Calu3 (cell line): ENCODE measurements around the gene TROAP. TPM values are rescaled to one million over a fixed set of nuclear protein-coding genes. Genes with fewer than 3 reads are reported as not detected.

Experiments used
- BruUV-seq: library from RNA; stranded (reverse); fragments of 400-500 nt; replicated peaks from 2 replicates; lab custom pipeline; 2021; lab: Mats Ljungman, UMichigan
- CTCF ChIA-PET: fragments of 300-600 bp; sonication (Branson Sonifier 250); formaldehyde crosslinking; loops from one replicate; lab custom pipeline; 2022; ENCODE audit warnings: antibody characterized with exemption; lab: Charles Lee
- DNase-seq: peaks from one replicate; pipeline ENCODE4 v3.0.0; 2022
- H3K27ac Mint-ChIP-seq: one replicate; pipeline ENCODE4 v1.8.0; 2022; ENCODE audit warnings: mixed read lengths; ENCODE audit not compliant: unreplicated experiment
- H3K27me3 Mint-ChIP-seq: one replicate; pipeline ENCODE4 v1.8.0; 2022; ENCODE audit warnings: mixed read lengths; ENCODE audit not compliant: unreplicated experiment
- H3K36me3 Mint-ChIP-seq: one replicate; pipeline ENCODE4 v1.8.0; 2022; ENCODE audit warnings: mild to moderate bottlenecking, moderate library complexity, mixed read lengths; ENCODE audit not compliant: insufficient read depth, unreplicated experiment
- H3K4me1 Mint-ChIP-seq: one replicate; pipeline ENCODE4 v1.8.0; 2022; ENCODE audit warnings: mild to moderate bottlenecking, low read depth, mixed read lengths; ENCODE audit not compliant: unreplicated experiment
- H3K4me3 Mint-ChIP-seq: one replicate; pipeline ENCODE4 v1.8.0; 2022; ENCODE audit warnings: mild to moderate bottlenecking, low read depth, moderate library complexity, mixed read lengths; ENCODE audit not compliant: unreplicated experiment
- H3K9me3 Mint-ChIP-seq: one replicate; pipeline ENCODE4 v1.8.0; 2022; ENCODE audit warnings: low read depth, mixed read lengths; ENCODE audit not compliant: unreplicated experiment
- CTCF ChIP-seq: fragments of 200-600 bp; IDR thresholded peaks from one replicate; pipeline ENCODE4 v1.8.0; 2022; ENCODE audit warnings: antibody characterized with exemption; ENCODE audit not compliant: unreplicated experiment
- intact Hi-C: fragments of 100-400 bp; cut with micrococcal nuclease; formaldehyde crosslinking; loops from one replicate; pipeline ENCODE4 v1.10.0; 2022; ENCODE audit not compliant: unreplicated experiment
- total RNA-seq: library from RNA; stranded (reverse); gene quantifications from 2 replicates; pipeline ENCODE4 v1.2.3, GENCODE V29; 2022

TROAP gene
- total RNA-seq, 1 experiment from 2014 or later: 49.8 TPM

- no peak for DNase-seq
- intact Hi-C loops: no loop called here
- Mint-ChIP-seq H3K27me3 (peaks cover under 1% of the 10 kb centered on the region), H3K4me3 (no peak overlapping the region), H3K27ac (no peak overlapping the region), H3K36me3 (peaks cover 8% of the 10 kb centered on the region), H3K4me1 (peaks cover 9% of the 10 kb centered on the region), H3K9me3 (no peaks in the 10 kb centered on the region)
- BruUV-seq: no TSS peak
- CTCF ChIA-PET: no interaction called here
- TF ChIP-seq CTCF: no peak
Measured at GRCh38 chr12:49352351-49352750, 29.3 kb downstream of the TROAP start.

- no peak for DNase-seq
- no peak for TF ChIP-seq CTCF
- intact Hi-C loops: no loop called here
- BruUV-seq: no TSS peak
- peaks cover 22% of the 10 kb centered on the region for H3K4me1 Mint-ChIP-seq
- H3K36me3 Mint-ChIP-seq: no peaks in the 10 kb centered on the region
- H3K27me3 Mint-ChIP-seq: no peaks in the 10 kb centered on the region
- no peaks in the 10 kb centered on the region for H3K9me3 Mint-ChIP-seq
- CTCF ChIA-PET: no interaction called here
- no peak overlapping the region for H3K27ac Mint-ChIP-seq
- no peak overlapping the region for H3K4me3 Mint-ChIP-seq
Measured at GRCh38 chr12:49355913-49356312, 32.9 kb downstream of the TROAP start.

- intact Hi-C loops: loop anchor here (1.0 kb wide), 1 partner anchor 69 kb away; no protein-coding TSS in a partner anchor
- CTCF ChIA-PET: interaction anchor here (1.0 to 3.0 kb wide), 5 partner anchors 10 to 196 kb away, joined by 4 to 67 read pairs (median 19); partner anchors contain the start of genes SPATS2 and TROAP
- Mint-ChIP-seq H3K36me3 (no peaks in the 10 kb centered on the region), H3K27ac (no peak overlapping the region), H3K4me3 (no peak overlapping the region), H3K27me3 (no peaks in the 10 kb centered on the region), H3K4me1 (peaks cover 22% of the 10 kb centered on the region), H3K9me3 (no peaks in the 10 kb centered on the region)
- no peak for DNase-seq
- TF ChIP-seq CTCF: peak; percentile 22
- no TSS peak for BruUV-seq
Measured at GRCh38 chr12:49357103-49357678, 34.1 kb downstream of the TROAP start.

- no TSS peak for BruUV-seq
- peak; percentile 64 for TF ChIP-seq CTCF
- no peaks in the 10 kb centered on the region for H3K36me3 Mint-ChIP-seq
- H3K27ac Mint-ChIP-seq: no peak overlapping the region
- no peaks in the 10 kb centered on the region for H3K9me3 Mint-ChIP-seq
- no peaks in the 10 kb centered on the region for H3K27me3 Mint-ChIP-seq
- DNase-seq: peak; percentile 45
- H3K4me3 Mint-ChIP-seq: no peak overlapping the region
- intact Hi-C loops: loop anchor here (1.0 kb wide), 2 partner anchors 156 to 195 kb away; no protein-coding TSS in a partner anchor
- CTCF ChIA-PET: interaction anchor here (0.6 to 3.0 kb wide), 17 partner anchors 8 to 265 kb away, joined by 3 to 67 read pairs (median 6); partner anchors contain the start of gene SPATS2
- H3K4me1 Mint-ChIP-seq: peaks cover 22% of the 10 kb centered on the region
Measured at GRCh38 chr12:49358483-49359141, 35.6 kb downstream of the TROAP start.
